ENCODE results near the gene JAM3. TPM values are rescaled to one million over a fixed set of nuclear protein-coding genes. Genes with fewer than 3 reads are reported as not detected.

Gene JAM3
- total RNA-seq, 5 donors from 2014 or later (not counting 1 experiment from before 2014, with no cell fraction given), result 6.6 to 10.7 (median 8.2) TPM

- H3K4me1 ChIP-seq (ENCODE audit: control insufficient read depth in 1 of 2, extremely low read depth in 1 of 2, insufficient read depth in 2 of 2, low read length in 2 of 2), result peaks cover 0 to 5% of the 10 kb centered on the region in 2 experiments
- Mint-ChIP-seq H3K9me3 (no peaks in the 10 kb centered on the region), H3K27ac (no peak overlapping the region), H3K4me1 (peaks cover 8 to 10% (median 8%) of the 10 kb centered on the region in 3 donors), H3K27me3 (peaks cover 5 to 33% of the 10 kb centered on the region in 2 donors), H3K36me3 (no peaks in the 10 kb centered on the region), H3K4me3 (no peak overlapping the region)
- H3K36me3 ChIP-seq (ENCODE audit: control insufficient read depth in 2 of 2, extremely low read depth in 1 of 2, insufficient read depth in 1 of 2, low read length in 1 of 2), result no peaks in the 10 kb centered on the region
- peaks cover 0 to 21% of the 10 kb centered on the region in 2 experiments for H3K27me3 ChIP-seq (replicated peaks in 1 of 2; ENCODE audit: control insufficient read depth in 2 of 2, extremely low read depth in 1 of 2, insufficient read depth in 2 of 2, low read length in 1 of 2)
- WGBS (ENCODE audit: insufficient coverage), result 49% methylated on average over 2 of the region's 12 CpGs
- H3K27ac ChIP-seq (ENCODE audit: low read length), result no peak overlapping the region
- ATAC-seq (replicated peaks in 1 of 4) (no peak), DNase-seq (no peak)
- no peak overlapping the region for H3K4me3 ChIP-seq (ENCODE audit: control insufficient read depth in 1 of 2, extremely low read depth in 1 of 2, low read length in 1 of 2)
- ChIA-PET POLR2A (interaction anchor here in 1 of 2 donors (1.3 kb wide), 1 partner anchor 20 kb away, joined by 3 read pairs; no protein-coding TSS in a partner anchor), CTCF (interaction anchor here in 1 of 2 donors (1.3 kb wide), 1 partner anchor 14 kb away, joined by 3 read pairs; no protein-coding TSS in a partner anchor)
- no peaks in the 10 kb centered on the region for H3K9me3 ChIP-seq
Observed at GRCh38 chr11:134063991-134064747, 4.7 kb upstream of the JAM3 start.

- H3K4me1 Mint-ChIP-seq, result peaks cover 13 to 16% (median 15%) of the 10 kb centered on the region in 3 donors
- Histone ChIP-seq H3K27me3 (replicated peaks in 1 of 2; ENCODE audit: control insufficient read depth in 2 of 2, extremely low read depth in 1 of 2, insufficient read depth in 2 of 2, low read length in 1 of 2) (peaks cover 0 to 24% of the 10 kb centered on the region in 2 experiments), H3K27ac (ENCODE audit: low read length) (no peak overlapping the region), H3K4me1 (ENCODE audit: control insufficient read depth in 1 of 2, extremely low read depth in 1 of 2, insufficient read depth in 2 of 2, low read length in 2 of 2) (peaks cover 0 to 12% of the 10 kb centered on the region in 2 experiments), H3K36me3 (ENCODE audit: control insufficient read depth in 2 of 2, extremely low read depth in 1 of 2, insufficient read depth in 1 of 2, low read length in 1 of 2) (no peaks in the 10 kb centered on the region), H3K9me3 (no peaks in the 10 kb centered on the region), H3K4me3 (ENCODE audit: control insufficient read depth in 1 of 2, extremely low read depth in 1 of 2, low read length in 1 of 2) (no peak overlapping the region)
- WGBS (ENCODE audit: insufficient coverage), result no CpG with 5 or more reads among the region's 3 CpGs
- H3K36me3 Mint-ChIP-seq, result no peaks in the 10 kb centered on the region
- H3K4me3 Mint-ChIP-seq, result no peak overlapping the region
- POLR2A ChIA-PET, result no interaction called here
- no peak overlapping the region for H3K27ac Mint-ChIP-seq
- H3K9me3 Mint-ChIP-seq, result no peaks in the 10 kb centered on the region
- DNase-seq, result no peak
- ATAC-seq (replicated peaks in 1 of 4), result no peak
- peaks cover 0 to 22% of the 10 kb centered on the region in 2 donors for H3K27me3 Mint-ChIP-seq
- CTCF ChIA-PET, result interaction anchor here in 1 of 2 donors (0.6 kb wide), 1 partner anchor 31 kb away, joined by 3 read pairs; no protein-coding TSS in a partner anchor
Observed at GRCh38 chr11:134065381-134065780, 3.5 kb upstream of the JAM3 start.

- Histone ChIP-seq H3K27ac (ENCODE audit: low read length) (no peak overlapping the region), H3K27me3 (replicated peaks in 1 of 2; ENCODE audit: control insufficient read depth in 2 of 2, extremely low read depth in 1 of 2, insufficient read depth in 2 of 2, low read length in 1 of 2) (peaks cover 0 to 24% of the 10 kb centered on the region in 2 experiments), H3K4me3 (ENCODE audit: control insufficient read depth in 1 of 2, extremely low read depth in 1 of 2, low read length in 1 of 2) (no peak overlapping the region), H3K9me3 (no peaks in the 10 kb centered on the region), H3K36me3 (ENCODE audit: control insufficient read depth in 2 of 2, extremely low read depth in 1 of 2, insufficient read depth in 1 of 2, low read length in 1 of 2) (no peaks in the 10 kb centered on the region), H3K4me1 (ENCODE audit: control insufficient read depth in 1 of 2, extremely low read depth in 1 of 2, insufficient read depth in 2 of 2, low read length in 2 of 2) (peaks cover 0 to 12% of the 10 kb centered on the region in 2 experiments)
- Mint-ChIP-seq H3K9me3 (no peaks in the 10 kb centered on the region), H3K4me1 (peaks cover 13 to 20% (median 15%) of the 10 kb centered on the region in 3 donors), H3K27ac (no peak overlapping the region), H3K36me3 (no peaks in the 10 kb centered on the region), H3K27me3 (peaks cover 0 to 12% of the 10 kb centered on the region in 2 donors), H3K4me3 (no peak overlapping the region)
- ChIA-PET CTCF (interaction anchor here (0.7 to 0.8 kb wide), 2 partner anchors 10 to 19 kb away, joined by 3 read pairs; no protein-coding TSS in a partner anchor), POLR2A (interaction anchor here in 1 of 2 donors (1.0 kb wide), 1 partner anchor 40 kb away, joined by 3 read pairs; no protein-coding TSS in a partner anchor)
- ATAC-seq (replicated peaks in 1 of 4) (no peak), DNase-seq (no peak)
- WGBS (ENCODE audit: insufficient coverage), result 77% methylated on average over 5 of the region's 12 CpGs
Observed at GRCh38 chr11:134066943-134067885, 1.7 kb upstream of the JAM3 start.

- peak in 3 of 4 experiments; percentile 0 to 4 (median 2) for ATAC-seq (replicated peaks in 1 of 4)
- Histone ChIP-seq H3K36me3 (ENCODE audit: control insufficient read depth in 2 of 2, extremely low read depth in 1 of 2, insufficient read depth in 1 of 2, low read length in 1 of 2) (no peaks in the 10 kb centered on the region), H3K4me3 (ENCODE audit: control insufficient read depth in 1 of 2, extremely low read depth in 1 of 2, low read length in 1 of 2) (peak overlapping the region in 1 of 2 donors; percentile 40), H3K9me3 (no peaks in the 10 kb centered on the region), H3K27me3 (replicated peaks in 1 of 2; ENCODE audit: control insufficient read depth in 2 of 2, extremely low read depth in 1 of 2, insufficient read depth in 2 of 2, low read length in 1 of 2) (peaks cover 0 to 10% of the 10 kb centered on the region in 2 experiments), H3K27ac (ENCODE audit: low read length) (no peak overlapping the region), H3K4me1 (ENCODE audit: control insufficient read depth in 1 of 2, extremely low read depth in 1 of 2, insufficient read depth in 2 of 2, low read length in 2 of 2) (peaks cover 0 to 12% of the 10 kb centered on the region in 2 experiments)
- Mint-ChIP-seq H3K27ac (peak overlapping the region in 1 of 2 donors; percentile 11), H3K36me3 (no peaks in the 10 kb centered on the region), H3K4me3 (peak overlapping the region; percentile 54 to 86 (median 57)), H3K9me3 (no peaks in the 10 kb centered on the region), H3K27me3 (peaks cover 0 to 7% of the 10 kb centered on the region in 2 donors), H3K4me1 (peaks cover 13 to 20% (median 15%) of the 10 kb centered on the region in 3 donors)
- 41% methylated on average over 36 of the region's 41 CpGs for WGBS (ENCODE audit: insufficient coverage)
- POLR2A ChIA-PET, result no interaction called here
- DNase-seq, result peak in 1 of 35 experiments; percentile 24
- CTCF ChIA-PET, result interaction anchor here in 1 of 2 donors (0.6 to 1.5 kb wide), 4 partner anchors 10 to 19 kb away, joined by 3 to 12 read pairs (median 4); no protein-coding TSS in a partner anchor
Observed at GRCh38 chr11:134069426-134070341, 812 bp downstream of the JAM3 start.

- no peaks in the 10 kb centered on the region for H3K9me3 ChIP-seq
- peaks cover 0 to 10% of the 10 kb centered on the region in 2 experiments for H3K27me3 ChIP-seq (replicated peaks in 1 of 2; ENCODE audit: control insufficient read depth in 2 of 2, extremely low read depth in 1 of 2, insufficient read depth in 2 of 2, low read length in 1 of 2)
- no peak overlapping the region for H3K4me3 ChIP-seq (ENCODE audit: control insufficient read depth in 1 of 2, extremely low read depth in 1 of 2, low read length in 1 of 2)
- no peaks in the 10 kb centered on the region for H3K36me3 ChIP-seq (ENCODE audit: control insufficient read depth in 2 of 2, extremely low read depth in 1 of 2, insufficient read depth in 1 of 2, low read length in 1 of 2)
- peaks cover 0 to 12% of the 10 kb centered on the region in 2 experiments for H3K4me1 ChIP-seq (ENCODE audit: control insufficient read depth in 1 of 2, extremely low read depth in 1 of 2, insufficient read depth in 2 of 2, low read length in 2 of 2)
- ATAC-seq (replicated peaks in 1 of 4), result no peak
- Mint-ChIP-seq H3K9me3 (no peaks in the 10 kb centered on the region), H3K4me3 (peak overlapping the region; percentile 2 to 54 (median 51)), H3K4me1 (peaks cover 13 to 20% (median 15%) of the 10 kb centered on the region in 3 donors), H3K27me3 (peaks cover 0 to 5% of the 10 kb centered on the region in 2 donors), H3K36me3 (no peaks in the 10 kb centered on the region), H3K27ac (peak overlapping the region in 1 of 2 donors; percentile 18)
- no peak overlapping the region for H3K27ac ChIP-seq (ENCODE audit: low read length)
- 88% methylated on average over 4 of the region's 6 CpGs for WGBS (ENCODE audit: insufficient coverage)
- no peak for DNase-seq
- ChIA-PET POLR2A (no interaction called here), CTCF (interaction anchor here in 1 of 2 donors (0.6 to 2.1 kb wide), 3 partner anchors 11 to 20 kb away, joined by 3 to 6 read pairs (median 3); no protein-coding TSS in a partner anchor)
Observed at GRCh38 chr11:134070342-134070845, 1.5 kb downstream of the JAM3 start.
